PC-3 (cell line): ENCODE results near the gene CHMP6. TPM values are rescaled to one million over a fixed set of nuclear protein-coding genes. Genes with fewer than 3 reads are reported as not detected.
A peak's percentile ranks its signal among the peaks of the same experiment; 100 is the strongest.
"Not testable (repeated sequence)": the region's sequence is repeated elsewhere in the genome, so short reads cannot be mapped to it uniquely, and the experiment has no call there.

Experiments used
- ATAC-seq: fragments of 200-7000 bp; cut with Tn5 transposase; 2 replicates; pipeline ENCODE4 v1.9.1; 2020; ENCODE audit warnings: mild to moderate bottlenecking, moderate library complexity
- BruUV-seq: library from RNA; stranded (reverse); fragments of 400-500 nt; replicated peaks from 2 replicates; lab custom pipeline; 2021; lab: Mats Ljungman, UMichigan
- CTCF ChIA-PET: fragments of 300-600 bp; sonication (Branson Sonifier 250); formaldehyde crosslinking; loops from one replicate; lab custom pipeline; 2022; ENCODE audit warnings: antibody characterized with exemption; lab: Charles Lee
- POLR2A ChIA-PET: fragments of 300-600 bp; sonication (Branson Sonifier 250); formaldehyde crosslinking; loops from one replicate; lab custom pipeline; 2022; ENCODE audit warnings: antibody characterized with exemption; ENCODE audit not compliant: unreplicated experiment; lab: Charles Lee
- DNase-seq: peaks from one replicate; pipeline ENCODE4 v3.0.0-alpha.2; 2015
- H2AFZ ChIP-seq: fragments of 300-600 bp; sonication (generic); 2 replicates; pipeline ENCODE4 v1.6.0; 2016; ENCODE audit warnings: antibody characterized with exemption, low read length
- H3F3A ChIP-seq: fragments of 300-600 bp; sonication (generic); one replicate; pipeline ENCODE4 v1.6.0; 2017; ENCODE audit warnings: antibody characterized with exemption, low read length, control low read depth, mild to moderate bottlenecking; ENCODE audit not compliant: unreplicated experiment
- H3K27ac ChIP-seq: fragments of 300-600 bp; sonication (generic); 2 replicates; pipeline ENCODE4 v1.5.1; 2016; ENCODE audit warnings: mild to moderate bottlenecking, low read length
- H3K27me3 ChIP-seq: fragments of 300-600 bp; sonication (generic); 2 replicates; pipeline ENCODE4 v1.6.1; 2016; ENCODE audit warnings: low read length, mixed read lengths
- H3K36me3 ChIP-seq: fragments of 300-600 bp; sonication (generic); 2 replicates; pipeline ENCODE4 v1.6.1; 2016; ENCODE audit warnings: low read depth, mixed run types, low read length, mixed read lengths
- H3K4me1 ChIP-seq: fragments of 300-600 bp; sonication (generic); 2 replicates; pipeline ENCODE4 v1.5.1; 2016; ENCODE audit warnings: low read length; ENCODE audit not compliant: insufficient read depth
- H3K4me2 ChIP-seq: fragments of 300-600 bp; sonication (generic); 2 replicates; pipeline ENCODE4 v1.6.0; 2016; ENCODE audit warnings: low read length
- H3K4me3 ChIP-seq: fragments of 300-600 bp; sonication (generic); 2 replicates; pipeline ENCODE4 v1.5.1; 2016; ENCODE audit warnings: mild to moderate bottlenecking, low read length, mixed read lengths
- H3K79me2 ChIP-seq: fragments of 300-600 bp; sonication (generic); 2 replicates; pipeline ENCODE4 v1.6.1; 2017; ENCODE audit warnings: low read length, mixed read lengths
- H3K9ac ChIP-seq: fragments of 300-600 bp; sonication (generic); 2 replicates; pipeline ENCODE4 v1.6.0; 2016; ENCODE audit warnings: mild to moderate bottlenecking, low read length
- H3K9me2 ChIP-seq: fragments of 300-600 bp; sonication (generic); replicated peaks from 2 replicates; pipeline ENCODE4 v1.6.1; 2016; ENCODE audit warnings: mixed run types, low read length, mixed read lengths
- H3K9me3 ChIP-seq: fragments of 300-600 bp; sonication (generic); 2 replicates; pipeline ENCODE4 v1.6.1; 2016; ENCODE audit warnings: low read length, mixed read lengths
- H4K20me1 ChIP-seq: fragments of 300-600 bp; sonication (generic); 2 replicates; pipeline ENCODE4 v1.6.1; 2016; ENCODE audit warnings: low read length, mixed read lengths
- CTCF ChIP-seq: fragments of 300-600 bp; sonication (generic); conservative IDR thresholded peaks from 2 replicates; pipeline ENCODE4 v1.5.1; 2017; ENCODE audit warnings: antibody characterized with exemption, low read depth, mild to moderate bottlenecking, low read length
- EZH2 ChIP-seq: fragments of 300-600 bp; sonication (generic); IDR thresholded peaks from one replicate; pipeline ENCODE4 v1.6.1; 2017; ENCODE audit warnings: antibody characterized with exemption, mild to moderate bottlenecking, low read length; ENCODE audit not compliant: unreplicated experiment
- EZH2phosphoT487 ChIP-seq: fragments of 300-600 bp; sonication (generic); IDR thresholded peaks from 2 replicates; pipeline ENCODE4 v1.6.1; 2018; ENCODE audit warnings: mild to moderate bottlenecking, antibody characterized with exemption, low read length, borderline replicate concordance
- intact Hi-C: fragments of 100-400 bp; cut with micrococcal nuclease; formaldehyde crosslinking; loops from 2 replicates; pipeline ENCODE4 v1.9.0; 2023
- total RNA-seq: library from RNA; depleted of rRNA; stranded (reverse); fragments of >200 nt; gene quantifications from 2 replicates; pipeline ENCODE4 v1.2.3, GENCODE V29; 2014

Gene CHMP6
- total RNA-seq, 1 experiment from 2014 or later: 26.1 TPM

- Histone ChIP-seq H3K27me3 (peaks cover 27% of the 10 kb centered on the region), H3K27ac (no peak overlapping the region), H2AFZ (no peak overlapping the region), H3K36me3 (no peaks in the 10 kb centered on the region), H3K9me3 (no peaks in the 10 kb centered on the region), H3K4me2 (no peak overlapping the region), H3K79me2 (peaks cover 6% of the 10 kb centered on the region), H3K4me1 (peaks cover 17% of the 10 kb centered on the region), H4K20me1 (no peaks in the 10 kb centered on the region), H3K9ac (no peak overlapping the region), H3F3A (no peaks in the 10 kb centered on the region), H3K4me3 (no peak overlapping the region), H3K9me2 (no peaks in the 10 kb centered on the region)
- CTCF ChIA-PET: no interaction called here
- intact Hi-C loops: no loop called here
- POLR2A ChIA-PET: interaction anchor here (0.5 to 0.7 kb wide), 2 partner anchors 1018 to 1191 kb away, joined by 4 to 6 read pairs; partner anchors contain the start of gene CBX4
- DNase-seq: no peak
- TF ChIP-seq EZH2phosphoT487 (no peak), EZH2 (no peak), CTCF (no peak)
- TSS peak; percentile 16 for BruUV-seq
- ATAC-seq: no peak
Measured at GRCh38 chr17:81029859-81030258, 38.2 kb downstream of the CHMP6 start.

GRCh38 chr17:81030312-81030711 is 38.7 kb downstream of the CHMP6 start:
- H3K36me3 ChIP-seq, CTCF ChIA-PET, intact Hi-C loops, H3K9me3 ChIP-seq, H3K4me3 ChIP-seq, H3K79me2 ChIP-seq, H3K4me2 ChIP-seq, H3K9me2 ChIP-seq, H3F3A ChIP-seq, ATAC-seq, H3K9ac ChIP-seq, DNase-seq, H3K27ac ChIP-seq, BruUV-seq, H2AFZ ChIP-seq, H4K20me1 ChIP-seq: not testable (repeated sequence)
- Histone ChIP-seq H3K27me3 (peaks cover 24% of the 10 kb centered on the region), H3K4me1 (peaks cover 17% of the 10 kb centered on the region)
- POLR2A ChIA-PET: interaction anchor here (0.5 to 0.7 kb wide), 2 partner anchors 1017 to 1191 kb away, joined by 4 to 6 read pairs; partner anchors contain the start of gene CBX4

GRCh38 chr17:81030741-81031565 is 39.3 kb downstream of the CHMP6 start:
- DNase-seq: no peak
- Histone ChIP-seq H3K36me3 (no peaks in the 10 kb centered on the region), H3K9me2 (no peaks in the 10 kb centered on the region), H3K27me3 (peaks cover 19% of the 10 kb centered on the region), H3K4me3 (no peak overlapping the region), H3K9me3 (no peaks in the 10 kb centered on the region), H3F3A (no peaks in the 10 kb centered on the region), H2AFZ (no peak overlapping the region), H3K9ac (no peak overlapping the region), H4K20me1 (peaks cover 4% of the 10 kb centered on the region), H3K4me1 (peaks cover 17% of the 10 kb centered on the region), H3K79me2 (peaks cover 11% of the 10 kb centered on the region), H3K4me2 (no peak overlapping the region), H3K27ac (no peak overlapping the region)
- ChIA-PET CTCF (no interaction called here), POLR2A (interaction anchor here (0.7 kb wide), 1 partner anchor 1192 kb away, joined by 4 read pairs; the partner anchor contains the start of gene CBX4)
- TSS peak; percentile 4 for BruUV-seq
- ATAC-seq: no peak
- TF ChIP-seq EZH2 (no peak), EZH2phosphoT487 (no peak), CTCF (no peak)
- intact Hi-C loops: no loop called here
